A673 (cell line): Measurements from ENCODE around the gene TMEM229B. TPM values are rescaled to one million over a fixed set of nuclear protein-coding genes. Genes with fewer than 3 reads are reported as not detected.

Experiments used
- BruUV-seq: library from RNA; stranded (reverse); fragments of 400-500 nt; replicated peaks from 2 replicates; lab custom pipeline; 2021; lab: Mats Ljungman, UMichigan
- CTCF ChIA-PET: fragments of 300-600 bp; sonication (Branson Sonifier 250); formaldehyde crosslinking; loops from one replicate; lab custom pipeline; 2022; ENCODE audit warnings: antibody characterized with exemption; lab: Charles Lee
- POLR2A ChIA-PET: fragments of 300-600 bp; sonication (Branson Sonifier 250); formaldehyde crosslinking; loops from one replicate; lab custom pipeline; 2022; ENCODE audit warnings: antibody characterized with exemption; ENCODE audit not compliant: low non-redundant PET; lab: Charles Lee
- DNase-seq: peaks from one replicate; pipeline ENCODE4 v3.0.0-alpha.2; 2015; ENCODE audit warnings: low spot score
- H3K27ac ChIP-seq: fragments of 200-600 bp; sonication (generic); 2 replicates; pipeline ENCODE4 v1.5.1; 2016; ENCODE audit warnings: mixed run types, low read depth, mild to moderate bottlenecking, mixed read lengths, antibody characterized with exemption, low read length; ENCODE audit not compliant: poor library complexity, severe bottlenecking
- H3K27me3 ChIP-seq: fragments of 200-600 bp; sonication (generic); replicated peaks from 2 replicates; pipeline ENCODE4 v1.6.1; 2017; ENCODE audit warnings: mixed run types, low read depth, mild to moderate bottlenecking, mixed read lengths, antibody characterized with exemption, low read length; ENCODE audit not compliant: insufficient read depth, poor library complexity
- H3K36me3 ChIP-seq: fragments of 200-600 bp; sonication (generic); 2 replicates; pipeline ENCODE4 v1.6.1; 2016; ENCODE audit warnings: mixed run types, mild to moderate bottlenecking, mixed read lengths, antibody characterized with exemption, low read length; ENCODE audit not compliant: insufficient read depth, poor library complexity, severe bottlenecking
- H3K4me1 ChIP-seq: fragments of 200-600 bp; sonication (generic); 2 replicates; pipeline ENCODE4 v1.6.1; 2017; ENCODE audit warnings: mixed run types, mild to moderate bottlenecking, mixed read lengths, antibody characterized with exemption, low read length; ENCODE audit not compliant: insufficient read depth, poor library complexity, severe bottlenecking
- H3K4me3 ChIP-seq: fragments of 200-600 bp; sonication (generic); 2 replicates; pipeline ENCODE4 v1.5.1; 2016; ENCODE audit warnings: low read depth, mixed run types, mild to moderate bottlenecking, mixed read lengths, low read length; ENCODE audit not compliant: poor library complexity, severe bottlenecking
- H3K9me3 ChIP-seq: fragments of 200-600 bp; sonication (generic); 2 replicates; pipeline ENCODE4 v1.6.1; 2016; ENCODE audit warnings: mixed run types, low read depth, mild to moderate bottlenecking, mixed read lengths, antibody characterized with exemption, low read length; ENCODE audit not compliant: poor library complexity, severe bottlenecking
- EZH2 ChIP-seq: fragments of 200-600 bp; sonication (generic); IDR thresholded peaks from 2 replicates; pipeline ENCODE4 v1.6.1; 2017; ENCODE audit warnings: borderline replicate concordance, low read depth, mild to moderate bottlenecking, mixed read lengths, antibody characterized with exemption, low read length; ENCODE audit not compliant: poor library complexity, severe bottlenecking
- intact Hi-C: fragments of 100-400 bp; cut with micrococcal nuclease; formaldehyde crosslinking; loops from one replicate; pipeline ENCODE4 v1.10.0; 2022; ENCODE audit not compliant: unreplicated experiment
- total RNA-seq: library from RNA; stranded (reverse); gene quantifications from 2 replicates; pipeline ENCODE4 v1.2.3, GENCODE V29; 2021
- TF ChIP-seq, protein P1 (sequence below): fragments of 300-800, 200-600 bp; sonication (generic); conservative IDR thresholded peaks from 2 replicates; pipeline ENCODE4 v1.5.1; 2017; ENCODE audit warnings: low read depth, mild to moderate bottlenecking, antibody characterized with exemption, low read length, moderate library complexity, mixed read lengths

Gene TMEM229B
- total RNA-seq, 1 experiment from 2014 or later: not detected

- DNase-seq: no peak
- intact Hi-C loops: loop anchor here (10.0 kb wide), 1 partner anchor 184 kb away; the partner anchor contains the start of gene RDH12
- Histone ChIP-seq H3K27ac (no peak overlapping the region), H3K4me3 (no peak overlapping the region), H3K36me3 (no peaks in the 10 kb centered on the region), H3K9me3 (no peaks in the 10 kb centered on the region), H3K27me3 (peaks cover 9% of the 10 kb centered on the region), H3K4me1 (peaks cover 5% of the 10 kb centered on the region)
- TF ChIP-seq, protein P1, sequence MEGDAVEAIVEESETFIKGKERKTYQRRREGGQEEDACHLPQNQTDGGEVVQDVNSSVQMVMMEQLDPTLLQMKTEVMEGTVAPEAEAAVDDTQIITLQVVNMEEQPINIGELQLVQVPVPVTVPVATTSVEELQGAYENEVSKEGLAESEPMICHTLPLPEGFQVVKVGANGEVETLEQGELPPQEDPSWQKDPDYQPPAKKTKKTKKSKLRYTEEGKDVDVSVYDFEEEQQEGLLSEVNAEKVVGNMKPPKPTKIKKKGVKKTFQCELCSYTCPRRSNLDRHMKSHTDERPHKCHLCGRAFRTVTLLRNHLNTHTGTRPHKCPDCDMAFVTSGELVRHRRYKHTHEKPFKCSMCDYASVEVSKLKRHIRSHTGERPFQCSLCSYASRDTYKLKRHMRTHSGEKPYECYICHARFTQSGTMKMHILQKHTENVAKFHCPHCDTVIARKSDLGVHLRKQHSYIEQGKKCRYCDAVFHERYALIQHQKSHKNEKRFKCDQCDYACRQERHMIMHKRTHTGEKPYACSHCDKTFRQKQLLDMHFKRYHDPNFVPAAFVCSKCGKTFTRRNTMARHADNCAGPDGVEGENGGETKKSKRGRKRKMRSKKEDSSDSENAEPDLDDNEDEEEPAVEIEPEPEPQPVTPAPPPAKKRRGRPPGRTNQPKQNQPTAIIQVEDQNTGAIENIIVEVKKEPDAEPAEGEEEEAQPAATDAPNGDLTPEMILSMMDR: no peak
- no peak for TF ChIP-seq EZH2
- no TSS peak for BruUV-seq
- POLR2A ChIA-PET: no interaction called here
- CTCF ChIA-PET: no interaction called here
Observed at GRCh38 chr14:67520482-67520881, 32.0 kb upstream of the TMEM229B start.

DNA sequence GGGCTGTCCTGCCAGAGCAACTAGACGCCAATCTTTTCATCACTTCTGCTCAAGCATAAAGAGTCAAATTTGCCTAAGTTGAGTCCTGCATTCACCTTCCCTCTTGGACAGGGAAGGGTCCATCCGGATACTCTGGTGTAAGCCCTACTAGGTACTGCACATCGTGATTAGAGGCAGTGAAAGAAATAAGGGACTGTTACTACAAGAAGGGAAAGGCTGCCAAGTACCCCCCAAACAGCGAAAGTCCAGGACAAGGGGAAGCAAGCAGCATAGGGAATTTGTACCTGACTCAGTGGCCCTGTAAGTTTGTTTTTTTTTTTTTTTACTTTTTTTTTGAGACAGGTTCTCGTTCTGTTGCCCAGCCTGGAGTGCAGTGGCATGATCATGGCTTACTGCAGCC is 30.9 kb upstream of the TMEM229B start:
- intact Hi-C loops: no loop called here
- no peak for TF ChIP-seq EZH2
- TF ChIP-seq, protein P1: no peak
- BruUV-seq: no TSS peak
- POLR2A ChIA-PET: no interaction called here
- no peaks in the 10 kb centered on the region for H3K9me3 ChIP-seq
- DNase-seq: no peak
- no peaks in the 10 kb centered on the region for H3K36me3 ChIP-seq
- no peak overlapping the region for H3K4me3 ChIP-seq
- CTCF ChIA-PET: interaction anchor here (1.0 kb wide), 1 partner anchor 52 kb away, joined by 3 read pairs; no protein-coding TSS in a partner anchor
- peaks cover 9% of the 10 kb centered on the region for H3K27me3 ChIP-seq
- no peak overlapping the region for H3K27ac ChIP-seq
- H3K4me1 ChIP-seq: peaks cover 2% of the 10 kb centered on the region

GRCh38 chr14:67517083-67517482 is 28.6 kb upstream of the TMEM229B start:
- Histone ChIP-seq H3K4me3 (no peak overlapping the region), H3K4me1 (no peaks in the 10 kb centered on the region), H3K27ac (no peak overlapping the region), H3K27me3 (peaks cover 9% of the 10 kb centered on the region), H3K36me3 (no peaks in the 10 kb centered on the region), H3K9me3 (no peaks in the 10 kb centered on the region)
- no peak for DNase-seq
- no TSS peak for BruUV-seq
- intact Hi-C loops: no loop called here
- TF ChIP-seq, protein P1: no peak; the same call in 1 of the 2 replicates
- TF ChIP-seq EZH2: no peak
- ChIA-PET CTCF (no interaction called here), POLR2A (interaction anchor here (0.6 kb wide), 1 partner anchor 217 kb away, joined by 3 read pairs; no protein-coding TSS in a partner anchor)
